GM23248 (cell line): Measurements from ENCODE around the gene CEACAM16.

Source experiments
- EZH2 ChIP-seq: fragments of 200-600 bp; sonication (generic); IDR thresholded peaks from 2 replicates; pipeline ENCODE4 v1.6.1; 2018; ENCODE audit warnings: antibody characterized with exemption, mild to moderate bottlenecking; ENCODE audit not compliant: insufficient read depth, poor library complexity, severe bottlenecking
- EZH2phosphoT487 ChIP-seq: fragments of 200-600 bp; sonication (generic); IDR thresholded peaks from 2 replicates; pipeline ENCODE4 v1.6.1; 2018; ENCODE audit warnings: antibody characterized with exemption, moderate library complexity, mild to moderate bottlenecking, low read depth; ENCODE audit not compliant: insufficient read depth

- TF ChIP-seq EZH2 (no peak), EZH2phosphoT487 (no peak)
Measured at GRCh38 chr19:44731081-44731480, 32.1 kb downstream of the CEACAM16 start.
